GM06990 (cell line): Measurements from ENCODE around the gene RBM33.

Experiments used
- DNase-seq: peaks from one replicate; pipeline ENCODE4 v3.0.0-alpha.2; 2011; ENCODE audit not compliant: insufficient read length; ENCODE audit errors: extremely low read depth
- H3K27me3 ChIP-seq: replicated peaks from 2 replicates; pipeline ENCODE4 v1.6.0; 2011; ENCODE audit warnings: low read length; ENCODE audit not compliant: control insufficient read depth, insufficient read depth
- H3K36me3 ChIP-seq: 2 replicates; pipeline ENCODE4 v1.5.1; 2011; ENCODE audit warnings: low read length; ENCODE audit not compliant: control insufficient read depth, insufficient read depth
- H3K4me3 ChIP-seq: replicated peaks from 2 replicates; pipeline ENCODE4 v1.5.1; 2011; ENCODE audit warnings: low read depth, mild to moderate bottlenecking, control low read depth, low read length
- CTCF ChIP-seq: IDR thresholded peaks from 2 replicates; pipeline ENCODE4 v1.5.1; 2011; ENCODE audit warnings: low read length, control low read depth, mild to moderate bottlenecking, inconsistent platforms; ENCODE audit not compliant: insufficient read depth, poor library complexity, severe bottlenecking

Gene RBM33

DNA sequence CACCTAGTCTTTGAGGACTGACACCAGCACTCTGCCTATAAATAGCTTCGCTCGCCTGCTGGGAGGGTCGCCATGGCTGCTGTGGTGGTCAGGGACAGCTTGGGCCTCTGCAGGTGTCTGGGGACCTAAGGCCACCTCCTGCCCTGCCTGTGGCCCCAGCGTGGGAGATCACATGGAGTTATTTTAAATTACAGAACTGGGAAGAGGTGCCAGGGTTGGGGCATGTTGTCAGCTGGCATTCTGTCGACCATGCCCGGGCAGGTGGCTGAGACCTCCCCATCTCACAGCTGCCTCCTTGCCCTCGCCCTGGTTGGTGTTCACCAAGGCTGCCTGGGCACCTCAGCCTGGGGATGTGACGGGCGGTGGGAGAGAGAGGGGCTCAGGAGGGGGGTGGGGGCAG is 149.7 kb downstream of the RBM33 start:
- Histone ChIP-seq H3K36me3 (no peaks in the 10 kb centered on the region), H3K4me3 (no peak overlapping the region), H3K27me3 (no peaks in the 10 kb centered on the region; the same call in 1 of the 2 replicates)
- DNase-seq: no peak
- no peak for TF ChIP-seq CTCF

- H3K4me3 ChIP-seq: no peak overlapping the region
- no peaks in the 10 kb centered on the region for H3K36me3 ChIP-seq
- H3K27me3 ChIP-seq: no peaks in the 10 kb centered on the region; the same call in 1 of the 2 replicates
- TF ChIP-seq CTCF: no peak
- DNase-seq: no peak
Observed at GRCh38 chr7:155795401-155795800, 150.9 kb downstream of the RBM33 start.

GRCh38 chr7:155795951-155796350 is 151.5 kb downstream of the RBM33 start:
- H3K36me3 ChIP-seq: no peaks in the 10 kb centered on the region
- H3K4me3 ChIP-seq: no peak overlapping the region
- TF ChIP-seq CTCF: no peak
- H3K27me3 ChIP-seq: no peaks in the 10 kb centered on the region; the same call in 1 of the 2 replicates
- DNase-seq: no peak

GRCh38 chr7:155796381-155797261 is 152.2 kb downstream of the RBM33 start:
- no peaks in the 10 kb centered on the region for H3K36me3 ChIP-seq
- no peak overlapping the region for H3K4me3 ChIP-seq
- peak; percentile 86 for TF ChIP-seq CTCF
- DNase-seq: peak; percentile 58
- no peaks in the 10 kb centered on the region; the same call in 1 of the 2 replicates for H3K27me3 ChIP-seq

DNA sequence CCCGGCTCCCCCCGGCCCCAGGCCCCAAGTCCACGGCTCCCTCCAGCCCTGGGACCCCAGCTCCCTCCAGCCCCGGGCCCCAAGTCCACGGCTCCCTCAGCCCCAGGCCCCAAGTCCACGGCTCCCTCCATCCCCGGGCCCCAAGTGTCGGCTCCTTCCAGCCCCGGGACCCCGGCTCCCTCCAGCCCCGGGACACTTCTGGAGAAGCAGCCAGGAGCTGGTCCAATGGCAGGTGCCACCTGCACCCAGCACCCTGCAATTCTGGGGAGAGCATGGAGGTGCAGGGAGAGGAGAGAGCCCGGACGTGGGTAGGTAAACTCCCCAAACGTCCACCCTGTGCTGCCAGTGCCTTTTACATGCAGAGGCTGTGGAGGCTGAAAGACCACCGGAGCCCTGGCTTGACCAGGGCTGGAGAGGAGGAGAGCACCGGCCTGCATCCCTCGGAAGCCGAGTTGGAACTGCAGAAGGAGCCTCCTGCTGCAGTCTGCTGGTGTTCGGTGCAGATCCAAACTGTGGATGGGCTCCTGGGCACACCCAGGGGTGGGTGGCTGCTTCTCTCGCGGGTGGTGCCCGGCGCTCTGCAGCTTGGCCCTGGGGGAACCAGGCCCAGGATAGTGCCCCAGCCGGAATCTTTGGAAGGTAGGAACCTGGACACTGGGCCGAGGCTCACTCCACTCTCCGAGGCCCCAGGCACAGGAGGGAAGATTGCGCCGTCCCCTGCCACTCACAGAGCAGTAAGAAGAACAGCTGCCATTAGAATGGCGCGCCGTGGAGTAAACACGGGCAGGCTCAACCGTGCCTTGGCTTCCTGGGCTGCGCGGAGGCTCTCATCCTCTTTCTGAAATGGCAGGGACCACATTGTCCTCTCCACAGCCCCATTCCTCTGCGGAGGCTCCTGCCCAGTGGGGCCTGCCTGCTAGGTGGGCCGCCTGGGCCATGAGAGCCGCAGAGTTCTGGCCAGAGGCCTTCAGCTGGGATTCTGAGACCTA is 153.1 kb downstream of the RBM33 start:
- no peak for DNase-seq
- H3K36me3 ChIP-seq: no peaks in the 10 kb centered on the region
- H3K4me3 ChIP-seq: no peak overlapping the region
- no peaks in the 10 kb centered on the region; the same call in 1 of the 2 replicates for H3K27me3 ChIP-seq
- TF ChIP-seq CTCF: no peak
